H1 (cell line): ENCODE measurements around the gene DLL1. TPM values are rescaled to one million over a fixed set of nuclear protein-coding genes. Genes with fewer than 3 reads are reported as not detected.

Experiments
- CHD2 ChIP-seq: IDR thresholded peaks from 2 replicates; pipeline ENCODE4 v1.6.1; 2012; ENCODE audit warnings: low read length, improper control_type of control experiment
- GTF2F1 ChIP-seq: IDR thresholded peaks from 2 replicates; pipeline ENCODE4 v1.6.1; 2012; ENCODE audit warnings: low read depth, low read length, improper control_type of control experiment, borderline replicate concordance
- KDM4A ChIP-seq: IDR thresholded peaks from one replicate; pipeline ENCODE4 v1.7.1; 2012; ENCODE audit warnings: low read depth, mild to moderate bottlenecking, moderate library complexity, low read length, inconsistent platforms; ENCODE audit not compliant: severe bottlenecking
- NRF1 ChIP-seq: IDR thresholded peaks from 2 replicates; pipeline ENCODE4 v1.6.1; 2011; ENCODE audit warnings: mild to moderate bottlenecking, low read depth, low read length, improper control_type of control experiment
- SIRT6 ChIP-seq: IDR thresholded peaks from one replicate; pipeline ENCODE4 v1.7.1; 2012; ENCODE audit warnings: low read length, inconsistent platforms
- TAF7 ChIP-seq: optimal IDR thresholded peaks from 2 replicates; pipeline ENCODE3; 2011; ENCODE audit warnings: low read depth, mild to moderate bottlenecking, inconsistent platforms, low read length, moderate library complexity, borderline replicate concordance
- polyA plus RNA-seq, 7 experiments: library from polyadenylated mRNA; depleted of rRNA in 3 of 7; stranded (reverse) in 5 of 7; unstranded in 2 of 7; fragments of >200 nt in 5 of 7; fragments of 200-250 nt in 2 of 7; gene quantifications; 1 replicate in 5 of 7; 2 replicates in 1 of 7; 4 replicates in 1 of 7; pipeline versions ENCODE4 v1.2.1 to v1.2.3, GENCODE V29; 2011 to 2013; ENCODE audit warnings: missing spikeins in 2 of 7, mixed read lengths in 2 of 7
- total RNA-seq: library from RNA; stranded (reverse); fragmentation: NEBNext Ultra II Directional; extraction: Animal tissue kit (Norgen Biotek cat#: 25700); gene quantifications from 2 replicates; pipeline ENCODE4 v1.2.1, GENCODE V29; 2021
- TF ChIP-seq, protein P1 (sequence below): IDR thresholded peaks from 2 replicates; pipeline ENCODE4 v1.6.1; 2012; ENCODE audit warnings: inconsistent platforms

The DLL1 gene
- total and polyA plus RNA-seq, 2 of the 8 experiments (the other 6 are each of a cell fraction or from before 2014, with no cell fraction given): 1.7 to 3.8 TPM

DNA sequence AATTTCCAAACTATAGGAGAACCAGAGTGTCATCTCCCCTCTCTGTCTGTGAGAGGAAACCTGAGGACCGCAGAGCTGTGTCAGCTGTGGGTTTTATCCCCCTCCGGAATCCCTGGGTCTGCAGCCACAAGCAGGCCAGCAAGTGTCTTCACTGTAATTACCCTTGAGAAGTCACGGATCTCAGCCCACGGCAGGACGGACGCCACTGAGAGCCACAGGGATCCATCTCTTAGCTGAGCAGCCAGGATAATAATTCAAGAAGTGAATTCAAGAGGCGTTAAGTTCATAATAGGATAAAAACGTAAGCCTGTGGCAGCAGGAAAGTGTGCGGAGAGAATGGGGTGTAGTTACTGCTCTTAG, 37.0 kb downstream of the DLL1 start (continued):
- TF ChIP-seq KDM4A: no peak
- TF ChIP-seq, protein P1, sequence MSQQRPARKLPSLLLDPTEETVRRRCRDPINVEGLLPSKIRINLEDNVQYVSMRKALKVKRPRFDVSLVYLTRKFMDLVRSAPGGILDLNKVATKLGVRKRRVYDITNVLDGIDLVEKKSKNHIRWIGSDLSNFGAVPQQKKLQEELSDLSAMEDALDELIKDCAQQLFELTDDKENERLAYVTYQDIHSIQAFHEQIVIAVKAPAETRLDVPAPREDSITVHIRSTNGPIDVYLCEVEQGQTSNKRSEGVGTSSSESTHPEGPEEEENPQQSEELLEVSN: no peak
- no peak for TF ChIP-seq GTF2F1
- TF ChIP-seq TAF7: no peak
- TF ChIP-seq CHD2: no peak
- no peak for TF ChIP-seq SIRT6
- no peak for TF ChIP-seq NRF1
